Uterus (tissue), 2 donors: ENCODE measurements around the gene POLE.

ENCODE experiments used
- CTCF ChIP-seq, 4 experiments: fragments of 200-600 bp in 2 of 4; fragments of 450-650 bp in 2 of 4; sonication (generic) in 2 of 4; IDR thresholded peaks; one replicate each; pipeline ENCODE4 v1.5.1; 2016 to 2019; ENCODE audit warnings: antibody characterized with exemption in 4 of 4, mild to moderate bottlenecking in 2 of 4, moderate library complexity in 1 of 4
- POLR2A ChIP-seq, 2 donors: fragments of 450-650 bp; IDR thresholded peaks; one replicate each; pipeline ENCODE4 v1.6.1; 2016; ENCODE audit warnings: antibody characterized with exemption in 2 of 2, mild to moderate bottlenecking in 1 of 2, moderate library complexity in 1 of 2

DNA sequence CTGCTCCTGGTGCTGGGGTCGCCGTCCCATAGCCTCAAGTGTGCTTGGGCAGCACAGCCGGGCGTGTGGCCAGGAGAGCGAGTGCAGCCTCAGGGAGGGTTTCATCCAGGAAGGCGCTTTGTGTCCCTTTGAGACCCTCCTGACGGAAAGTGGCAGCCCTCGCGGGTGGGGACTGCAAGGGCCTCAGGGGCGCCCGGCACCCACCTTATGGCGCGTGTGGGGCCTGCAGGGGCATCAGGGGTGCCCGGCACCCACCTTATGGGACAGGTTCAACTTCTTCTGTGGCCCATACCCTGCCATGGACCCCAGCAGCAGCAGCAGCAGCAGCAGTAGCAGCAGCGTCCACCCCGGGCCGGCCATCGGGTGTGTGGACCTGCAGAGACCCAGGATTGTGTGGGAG is 81.2 kb downstream of the POLE start:
- no peak for TF ChIP-seq CTCF (IDR thresholded peaks at IDR 0.05)
- TF ChIP-seq POLR2A (IDR thresholded peaks at IDR 0.05) = no peak
